Ovary (tissue), 3 donors: ENCODE results near the gene CIZ1.

ENCODE experiments used
- CTCF ChIP-seq, 3 donors: fragments of 450-650 bp in 2 of 3; fragments of 200-600 bp in 1 of 3; IDR thresholded peaks; one replicate each; pipeline versions ENCODE4 v1.5.1 to v1.8.0; 2016 to 2022; ENCODE audit warnings: antibody characterized with exemption in 3 of 3, mild to moderate bottlenecking in 1 of 3
- EP300 ChIP-seq: sonication (generic); formaldehyde crosslinking; IDR thresholded peaks from one replicate; pipeline ENCODE4 v1.6.1; 2017; ENCODE audit warnings: antibody characterized with exemption
- POLR2A ChIP-seq: fragments of 450-650 bp; IDR thresholded peaks from one replicate; pipeline ENCODE4 v1.6.1; 2017; ENCODE audit warnings: antibody characterized with exemption, mild to moderate bottlenecking, moderate library complexity
- donor health status: DM: no; HTN: no; CAD: no.

- no peak for TF ChIP-seq CTCF (IDR thresholded peaks at IDR 0.05)
- no peak for TF ChIP-seq POLR2A
- TF ChIP-seq EP300: no peak
Measured at GRCh38 chr9:128208946-128209669, 17.7 kb upstream of the CIZ1 start.
